Transverse colon (tissue), 4 donors: Measurements from ENCODE around the gene GIMAP2. TPM values are rescaled to one million over a fixed set of nuclear protein-coding genes. Genes with fewer than 3 reads are reported as not detected.

Source experiments
- DNase-seq: peaks from one replicate; pipeline ENCODE4 v3.0.0-alpha.2; 2019
- H3K27ac ChIP-seq, 4 donors: fragments of 200-600 bp; sonication (generic); 2 replicates each; pipeline ENCODE4 v1.5.1; 2016 to 2018; ENCODE audit warnings: inconsistent platforms in 4 of 4
- H3K27me3 ChIP-seq: fragments of 200-600 bp; sonication (generic); 2 replicates; pipeline ENCODE4 v1.5.1; 2017; ENCODE audit warnings: inconsistent platforms
- H3K36me3 ChIP-seq, 4 donors: fragments of 200-600 bp; sonication (generic); 2 replicates each; pipeline ENCODE4 v1.5.1; 2017 to 2019; ENCODE audit warnings: inconsistent platforms in 4 of 4
- H3K4me1 ChIP-seq, 4 donors: fragments of 200-600 bp; sonication (generic); 2 replicates each; pipeline ENCODE4 v1.5.1; 2017 to 2020; ENCODE audit warnings: inconsistent platforms in 4 of 4
- H3K4me3 ChIP-seq, 4 donors: fragments of 200-600 bp; sonication (generic); 1 replicate in 1 of 4; 2 replicates in 3 of 4; pipeline versions ENCODE4 v1.5.1 to v1.6.1; 2017 to 2019; ENCODE audit warnings: inconsistent platforms in 4 of 4
- H3K9me3 ChIP-seq, 2 donors: fragments of 200-600 bp; sonication (generic); 2 replicates each; pipeline ENCODE4 v1.5.1; 2017 to 2019; ENCODE audit warnings: inconsistent platforms in 2 of 2
- EP300 ChIP-seq: sonication (generic); formaldehyde crosslinking; IDR thresholded peaks from one replicate; pipeline ENCODE4 v1.6.1; 2017; ENCODE audit warnings: antibody characterized with exemption, low read depth
- POLR2A ChIP-seq: fragments of 450-650 bp; IDR thresholded peaks from one replicate; pipeline ENCODE4 v1.6.1; 2016; ENCODE audit warnings: antibody characterized with exemption, mild to moderate bottlenecking, moderate library complexity
- POLR2AphosphoS5 ChIP-seq, 3 donors: sonication (generic); formaldehyde crosslinking; IDR thresholded peaks; one replicate each; pipeline ENCODE4 v1.6.1; 2016; ENCODE audit warnings: antibody characterized with exemption in 3 of 3
- WGBS, 2 donors: methylation state at CpG; one replicate each; pipeline ENCODE4 v1.1.5; 2018; ENCODE audit warnings: low coverage in 1 of 2; 5-methylcytosine and 5-hydroxymethylcytosine counted together
- in situ Hi-C, 4 donors: fragments of 200-750 bp; cut with MboI; loops; one replicate each; pipeline versions ENCODE4 v1.15.0 to v1.15.1; 2017; ENCODE audit warnings: low sequenced_read_pairs in 3 of 4, low pct_ligation_motif_present in 1 of 4, low pct_unique_long_range_greater_than_20kb in 1 of 4
- intact Hi-C: fragments of 100-400 bp; cut with DNase I; formaldehyde crosslinking; loops from one replicate; pipeline ENCODE4 v1.15.1; 2023; ENCODE audit warnings: low total_unique reads
- total RNA-seq, 4 donors: library from RNA; depleted of rRNA; stranded (reverse); fragments of >200 nt; gene quantifications; one replicate each; pipeline ENCODE4 v1.1.0, GENCODE V29; 2016
- TF ChIP-seq, protein P1 (sequence below), 5 experiments: fragments of 200-600 bp in 3 of 5; fragments of 450-650 bp in 2 of 5; sonication (generic) in 3 of 5; IDR thresholded peaks; 1 replicate in 2 of 5; 2 replicates in 3 of 5; pipeline ENCODE4 v1.5.1; 2016 to 2017; ENCODE audit warnings: antibody characterized with exemption in 5 of 5, inconsistent platforms in 3 of 5, mild to moderate bottlenecking in 2 of 5, moderate library complexity in 1 of 5

GIMAP2 gene
- total RNA-seq, 4 donors from 2014 or later: 4.5 to 16.2 TPM; not detected in 2

DNA sequence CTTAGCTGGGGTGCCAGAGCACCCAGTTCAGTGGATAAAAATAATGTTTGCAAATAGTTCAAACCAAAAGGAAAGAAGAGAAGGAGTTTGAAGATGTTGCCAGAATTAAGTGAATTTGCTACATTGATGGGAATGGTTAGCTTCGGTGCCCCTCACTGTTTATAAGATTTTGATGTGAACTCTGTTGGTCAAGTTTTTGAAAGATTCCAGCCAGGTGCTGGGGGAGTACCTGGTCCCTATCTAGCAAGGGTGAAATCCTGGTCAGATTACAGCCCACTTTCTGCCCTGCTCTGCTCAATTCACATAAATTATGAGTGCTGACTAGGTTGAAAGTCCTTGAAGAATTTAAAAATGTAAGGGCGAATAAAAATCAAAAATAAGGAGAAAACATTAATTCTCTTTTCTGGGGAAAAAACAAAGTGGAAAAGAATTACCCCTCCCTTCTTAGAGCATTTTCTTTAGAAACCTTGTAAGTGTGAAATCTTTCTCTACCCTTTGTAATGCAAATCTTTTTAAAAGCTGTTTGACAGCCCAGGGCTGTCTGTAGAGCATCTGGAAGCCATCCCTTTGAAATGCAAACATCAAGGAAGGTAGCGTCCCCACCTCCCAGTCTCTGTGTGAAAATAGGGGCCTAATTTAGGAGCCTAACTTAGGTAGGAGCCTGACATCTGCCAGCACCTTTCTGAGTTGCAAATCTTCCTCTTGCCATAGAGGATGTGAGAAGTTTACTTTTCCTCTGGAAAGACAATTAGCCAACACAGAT is 50.3 kb downstream of the GIMAP2 start:
- 76 to 100% methylated on average over 2 to 3 of the region's 3 CpGs for WGBS, 2 donors
- in situ Hi-C loops: loop anchor here in 1 of 4 donors (25.0 kb wide), 1 partner anchor 273 kb away; the partner anchor contains the start of gene GIMAP8
- Histone ChIP-seq H3K36me3 (no peaks in the 10 kb centered on the region), H3K4me1 (peaks cover 0 to 13% (median 0%) of the 10 kb centered on the region in 4 donors), H3K27me3 (no peaks in the 10 kb centered on the region), H3K4me3 (no peak overlapping the region), H3K27ac (peak overlapping the region in 2 of 4 donors; percentile 67 to 76), H3K9me3 (no peaks in the 10 kb centered on the region)
- DNase-seq: no peak
- no peak for TF ChIP-seq EP300
- no peak for TF ChIP-seq POLR2A
- TF ChIP-seq, protein P1, sequence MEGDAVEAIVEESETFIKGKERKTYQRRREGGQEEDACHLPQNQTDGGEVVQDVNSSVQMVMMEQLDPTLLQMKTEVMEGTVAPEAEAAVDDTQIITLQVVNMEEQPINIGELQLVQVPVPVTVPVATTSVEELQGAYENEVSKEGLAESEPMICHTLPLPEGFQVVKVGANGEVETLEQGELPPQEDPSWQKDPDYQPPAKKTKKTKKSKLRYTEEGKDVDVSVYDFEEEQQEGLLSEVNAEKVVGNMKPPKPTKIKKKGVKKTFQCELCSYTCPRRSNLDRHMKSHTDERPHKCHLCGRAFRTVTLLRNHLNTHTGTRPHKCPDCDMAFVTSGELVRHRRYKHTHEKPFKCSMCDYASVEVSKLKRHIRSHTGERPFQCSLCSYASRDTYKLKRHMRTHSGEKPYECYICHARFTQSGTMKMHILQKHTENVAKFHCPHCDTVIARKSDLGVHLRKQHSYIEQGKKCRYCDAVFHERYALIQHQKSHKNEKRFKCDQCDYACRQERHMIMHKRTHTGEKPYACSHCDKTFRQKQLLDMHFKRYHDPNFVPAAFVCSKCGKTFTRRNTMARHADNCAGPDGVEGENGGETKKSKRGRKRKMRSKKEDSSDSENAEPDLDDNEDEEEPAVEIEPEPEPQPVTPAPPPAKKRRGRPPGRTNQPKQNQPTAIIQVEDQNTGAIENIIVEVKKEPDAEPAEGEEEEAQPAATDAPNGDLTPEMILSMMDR (IDR thresholded peaks at IDR 0.05): no peak
- TF ChIP-seq POLR2AphosphoS5 (IDR thresholded peaks at IDR 0.05): no peak
- intact Hi-C loops: no loop called here

DNA sequence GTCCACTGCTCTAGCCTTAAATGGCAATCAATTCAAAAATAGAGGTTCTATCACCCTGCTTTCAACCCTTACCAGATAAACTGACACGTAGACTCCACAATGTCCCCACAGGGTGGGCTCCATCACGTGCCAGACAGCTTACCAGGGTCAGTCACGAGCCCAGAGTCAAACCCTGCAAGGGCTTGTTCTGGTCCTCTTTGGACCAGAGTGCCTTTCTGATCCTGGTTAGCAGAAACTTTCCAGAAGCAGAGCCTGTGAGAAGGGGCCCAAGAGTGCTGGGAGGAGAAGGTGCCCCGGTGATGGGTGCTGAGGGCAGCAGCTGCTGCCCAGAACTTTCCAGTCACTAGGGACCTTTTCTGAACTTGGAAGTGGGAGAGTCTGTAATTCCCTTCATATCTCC is 51.4 kb downstream of the GIMAP2 start:
- Histone ChIP-seq H3K36me3 (no peaks in the 10 kb centered on the region), H3K4me1 (peaks cover 0 to 13% (median 0%) of the 10 kb centered on the region in 4 donors), H3K27me3 (no peaks in the 10 kb centered on the region), H3K27ac (peak overlapping the region; percentile 37 to 76 (median 68)), H3K9me3 (no peaks in the 10 kb centered on the region), H3K4me3 (peak overlapping the region in 3 of 4 donors; percentile 25 to 42 (median 30))
- DNase-seq: no peak
- TF ChIP-seq EP300 (no peak), POLR2A (no peak), POLR2AphosphoS5 (IDR thresholded peaks at IDR 0.05) (no peak)
- in situ Hi-C loops: loop anchor here in 1 of 4 donors (25.0 kb wide), 1 partner anchor 275 kb away; the partner anchor contains the start of gene GIMAP8
- intact Hi-C loops: no loop called here
- WGBS, 2 donors: 60 to 80% methylated on average over 1 to 4 of the region's 4 CpGs

DNA sequence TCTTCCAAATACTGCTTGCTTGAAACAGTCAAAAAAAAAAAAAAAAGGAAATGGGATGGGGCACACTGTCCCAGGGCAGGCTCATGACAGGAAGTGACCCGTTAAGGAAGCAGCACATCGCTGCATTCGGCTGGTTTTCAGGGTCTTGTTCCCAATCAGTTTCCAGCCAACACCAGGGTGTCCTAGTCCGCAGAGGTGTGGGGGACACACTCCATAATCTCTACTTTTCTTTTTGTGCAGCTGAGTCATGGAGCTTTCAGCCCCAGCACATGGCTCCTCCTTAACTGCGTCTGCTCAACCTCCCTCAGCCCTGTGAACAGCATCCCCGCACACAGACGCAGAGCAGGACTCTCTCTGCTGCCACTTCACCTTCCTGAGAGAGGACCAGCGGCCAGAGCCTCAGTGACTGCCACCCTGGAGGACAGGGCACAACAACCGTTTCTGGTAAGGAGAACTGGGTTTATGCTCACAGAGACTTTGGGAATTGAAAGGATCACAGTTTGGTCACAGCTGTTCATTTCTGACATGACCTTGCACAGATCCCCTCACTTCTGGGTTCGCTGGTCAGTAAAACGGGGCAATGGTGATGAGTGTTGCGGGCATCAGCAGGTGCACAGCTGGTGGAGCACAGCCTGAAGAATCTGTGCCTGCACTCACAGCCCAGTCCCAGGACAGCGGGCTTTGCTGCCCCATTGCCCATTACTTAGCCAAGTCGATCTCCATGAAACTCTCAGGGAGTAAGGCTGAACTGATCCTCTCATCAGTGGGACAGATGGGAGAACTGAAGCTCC is 52.0 kb downstream of the GIMAP2 start, which contains the start of gene GIMAP5:
TSS of gene GIMAP5 (plus strand) at position 154 of the 791 bp plus-strand sequence. CDS start 3,467 bp downstream, outside the sequence.
- Histone ChIP-seq H3K4me1 (peaks cover 0 to 13% (median 0%) of the 10 kb centered on the region in 4 donors), H3K36me3 (no peaks in the 10 kb centered on the region), H3K9me3 (no peaks in the 10 kb centered on the region), H3K4me3 (peak within 1 kb of the TSS in 3 of 4 donors; percentile 25 to 42 (median 30)), H3K27me3 (no peaks in the 10 kb centered on the region), H3K27ac (peak within 1 kb of the TSS; percentile 37 to 76 (median 68))
- TF ChIP-seq POLR2AphosphoS5 (IDR thresholded peaks at IDR 0.05) (peak in 2 of 3 donors; percentile 27 to 37), POLR2A (peak; percentile 45), EP300 (no peak)
- TF ChIP-seq, protein P1 (IDR thresholded peaks at IDR 0.05): no peak
- DNase-seq: no peak
- in situ Hi-C loops (loop anchor here in 1 of 4 donors (25.0 kb wide), 1 partner anchor 275 kb away; the partner anchor contains the start of gene GIMAP8), intact Hi-C loops (no loop called here)
- 32 to 53% methylated on average over 4 to 13 of the region's 14 CpGs for WGBS, 2 donors

DNA sequence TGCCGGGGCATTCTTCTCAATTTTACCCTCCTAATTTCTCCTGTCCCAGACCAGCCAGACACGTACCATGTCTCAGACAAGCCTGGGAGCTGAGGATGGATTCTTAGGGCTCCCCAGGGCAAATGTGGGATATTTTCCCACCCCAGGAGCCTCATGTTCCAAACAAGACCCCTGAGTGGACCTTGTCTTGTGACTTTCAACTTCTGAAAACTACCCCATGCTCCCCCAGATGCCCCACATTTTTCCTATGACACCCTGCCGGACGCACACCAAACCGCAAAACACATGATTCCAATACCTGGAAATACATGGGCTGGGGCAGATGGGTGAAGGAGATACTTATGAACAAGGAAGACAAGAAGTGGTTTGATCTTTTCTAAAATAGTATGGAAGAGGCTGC is 52.6 kb downstream of the GIMAP2 start:
- 62 to 64% methylated on average over 5 of the region's 5 CpGs for WGBS, 2 donors
- in situ Hi-C loops: loop anchor here in 1 of 4 donors (25.0 kb wide), 1 partner anchor 276 kb away; the partner anchor contains the start of gene GIMAP8

More for the DNA sequence above, 52.6 kb downstream of the GIMAP2 start:
- H3K4me1 ChIP-seq: peaks cover 0 to 17% (median 0%) of the 10 kb centered on the region in 4 donors
- DNase-seq: no peak
- intact Hi-C loops: no loop called here
- TF ChIP-seq, protein P1 (IDR thresholded peaks at IDR 0.05): no peak
- TF ChIP-seq POLR2AphosphoS5 (IDR thresholded peaks at IDR 0.05) (no peak), POLR2A (no peak), EP300 (no peak)
- H3K27ac ChIP-seq: peak overlapping the region; percentile 37 to 76 (median 68)
- H3K36me3 ChIP-seq: no peaks in the 10 kb centered on the region
- H3K4me3 ChIP-seq: peak overlapping the region in 3 of 4 donors; percentile 25 to 42 (median 30)
- no peaks in the 10 kb centered on the region for H3K9me3 ChIP-seq
- no peaks in the 10 kb centered on the region for H3K27me3 ChIP-seq
